ENCODE measurements around the gene PIAS1. TPM values are rescaled to one million over a fixed set of nuclear protein-coding genes. Genes with fewer than 3 reads are reported as not detected.

Gene PIAS1
- total RNA-seq, 1 experiment from 2014 or later: 29.7 TPM

DNA sequence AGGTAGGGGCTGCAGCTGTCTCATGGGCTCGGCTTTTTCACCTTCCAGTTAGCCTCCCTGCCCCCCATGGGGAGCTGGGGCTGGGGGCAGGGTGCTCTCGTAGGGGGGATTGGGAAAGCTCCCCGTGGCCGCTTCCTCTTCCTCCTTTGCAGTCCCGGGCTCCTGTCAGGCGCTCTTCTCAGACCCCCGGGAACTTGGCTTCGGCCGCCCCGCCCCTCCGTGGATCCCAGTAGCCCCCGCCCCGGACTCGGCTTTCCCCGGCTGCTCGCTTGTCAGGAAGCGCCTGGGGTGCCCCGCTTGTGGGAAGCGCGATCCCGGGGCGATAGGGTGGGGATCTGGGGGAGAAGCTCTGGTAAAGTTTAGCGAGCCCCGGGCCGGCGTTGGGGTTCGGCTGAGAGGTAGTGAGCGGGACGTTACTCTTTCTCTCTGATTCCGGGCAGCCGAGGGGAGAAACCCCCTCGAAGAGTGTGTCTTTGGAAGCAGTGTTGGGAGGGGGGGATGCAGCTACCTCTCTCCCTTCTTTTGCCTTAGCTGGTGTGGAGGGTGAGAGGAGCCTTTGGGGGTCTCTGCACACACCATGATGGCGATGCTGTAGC is 611 bp downstream of the PIAS1 start:
- POLR2A ChIA-PET: interaction anchor here (0.9 to 2.0 kb wide), 4 partner anchors 86 to 202 kb away, joined by 3 to 6 read pairs (median 5); no protein-coding TSS in a partner anchor
- Mint-ChIP-seq H3K27ac (no peak overlapping the region), H3K27me3 (ENCODE audit: low read depth) (peaks cover 7% of the 10 kb centered on the region), H3K4me3 (peak overlapping the region; percentile 93), H3K36me3 (no peaks in the 10 kb centered on the region), H3K4me1 (peaks cover 48% of the 10 kb centered on the region), H3K9me3 (no peaks in the 10 kb centered on the region)
- no peak for TF ChIP-seq FOXJ3 (CRISPR knock-in tag; IDR thresholded peaks at IDR 0.05; ENCODE audit: borderline replicate concordance)
- TF ChIP-seq ZNF232 (CRISPR knock-in tag; IDR thresholded peaks at IDR 0.05): no peak
- TF ChIP-seq, protein P1, sequence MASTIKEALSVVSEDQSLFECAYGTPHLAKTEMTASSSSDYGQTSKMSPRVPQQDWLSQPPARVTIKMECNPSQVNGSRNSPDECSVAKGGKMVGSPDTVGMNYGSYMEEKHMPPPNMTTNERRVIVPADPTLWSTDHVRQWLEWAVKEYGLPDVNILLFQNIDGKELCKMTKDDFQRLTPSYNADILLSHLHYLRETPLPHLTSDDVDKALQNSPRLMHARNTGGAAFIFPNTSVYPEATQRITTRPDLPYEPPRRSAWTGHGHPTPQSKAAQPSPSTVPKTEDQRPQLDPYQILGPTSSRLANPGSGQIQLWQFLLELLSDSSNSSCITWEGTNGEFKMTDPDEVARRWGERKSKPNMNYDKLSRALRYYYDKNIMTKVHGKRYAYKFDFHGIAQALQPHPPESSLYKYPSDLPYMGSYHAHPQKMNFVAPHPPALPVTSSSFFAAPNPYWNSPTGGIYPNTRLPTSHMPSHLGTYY (CRISPR knock-in tag; IDR thresholded peaks at IDR 0.05): no peak
- TF ChIP-seq RORB (CRISPR knock-in tag; IDR thresholded peaks at IDR 0.05): no peak
- no peak for TF ChIP-seq CREM (CRISPR knock-in tag; IDR thresholded peaks at IDR 0.05)
- TF ChIP-seq TCF7 (CRISPR knock-in tag; IDR thresholded peaks at IDR 0.05; ENCODE audit: low read depth): no peak
- CTCF ChIA-PET: interaction anchor here (0.5 to 2.7 kb wide), 8 partner anchors 8 to 193 kb away, joined by 3 to 13 read pairs (median 5); no protein-coding TSS in a partner anchor
- ATAC-seq (peak; percentile 52), DNase-seq (ENCODE audit: low spot score) (peak; percentile 82)

GRCh38 chr15:68055224-68055705 is 1.1 kb downstream of the PIAS1 start:
- Mint-ChIP-seq H3K27me3 (ENCODE audit: low read depth) (peaks cover 7% of the 10 kb centered on the region), H3K9me3 (no peaks in the 10 kb centered on the region), H3K4me1 (peaks cover 47% of the 10 kb centered on the region), H3K4me3 (peak overlapping the region; percentile 93), H3K27ac (peak overlapping the region; percentile 71), H3K36me3 (no peaks in the 10 kb centered on the region)
- ATAC-seq: no peak
- no peak for TF ChIP-seq OVOL2 (CRISPR knock-in tag; IDR thresholded peaks at IDR 0.05; ENCODE audit: borderline replicate concordance)
- no peak for TF ChIP-seq SMAD4 (CRISPR knock-in tag; IDR thresholded peaks at IDR 0.05)
- TF ChIP-seq MAX (CRISPR knock-in tag; IDR thresholded peaks at IDR 0.05): 0 out of 2 replicates have a peak, but pooled peaks have one; percentile 14
- no peak for TF ChIP-seq TEAD4 (CRISPR knock-in tag; IDR thresholded peaks at IDR 0.05)
- no peak for TF ChIP-seq EMX1 (CRISPR knock-in tag; IDR thresholded peaks at IDR 0.05)
- TF ChIP-seq ZNF416 (CRISPR knock-in tag; IDR thresholded peaks at IDR 0.05): no peak
- CTCF ChIA-PET: interaction anchor here (0.5 to 2.7 kb wide), 5 partner anchors 100 to 194 kb away, joined by 4 to 13 read pairs (median 9); no protein-coding TSS in a partner anchor
- POLR2A ChIA-PET: interaction anchor here (0.9 kb wide), 1 partner anchor 202 kb away, joined by 3 read pairs; no protein-coding TSS in a partner anchor
- DNase-seq (ENCODE audit: low spot score): no peak

- peaks cover 7% of the 10 kb centered on the region for H3K27me3 Mint-ChIP-seq (ENCODE audit: low read depth)
- POLR2A ChIA-PET: no interaction called here
- CTCF ChIA-PET: interaction anchor here (1.1 to 2.7 kb wide), 2 partner anchors 99 kb away, joined by 3 to 9 read pairs; no protein-coding TSS in a partner anchor
- peak overlapping the region; percentile 93 for H3K4me3 Mint-ChIP-seq
- TF ChIP-seq STAT6 (CRISPR knock-in tag; conservative IDR thresholded peaks at IDR 0.05; ENCODE audit: low read depth) (no peak), NR3C1 (CRISPR knock-in tag; conservative IDR thresholded peaks at IDR 0.05; ENCODE audit: low read depth) (no peak), NFYB (CRISPR knock-in tag; conservative IDR thresholded peaks at IDR 0.05; ENCODE audit: low read depth) (no peak), ZNF396 (CRISPR knock-in tag; IDR thresholded peaks at IDR 0.05; ENCODE audit: borderline replicate concordance) (no peak), JAZF1 (CRISPR knock-in tag; IDR thresholded peaks at IDR 0.05) (no peak)
- no peak overlapping the region for H3K27ac Mint-ChIP-seq
- no peaks in the 10 kb centered on the region for H3K9me3 Mint-ChIP-seq
- DNase-seq (ENCODE audit: low spot score) (no peak), ATAC-seq (no peak)
- no peaks in the 10 kb centered on the region for H3K36me3 Mint-ChIP-seq
- peaks cover 50% of the 10 kb centered on the region for H3K4me1 Mint-ChIP-seq
These were observed 2.2 kb downstream of the PIAS1 start for GRCh38 chr15:68056097-68056865.

Data from WTC11 (cell line).